ENCODE results near the gene SLC22A31.

SLC22A31 gene

GRCh38 chr16:89156740-89157645 is 43.3 kb downstream of the SLC22A31 start:
- Histone ChIP-seq H3K36me3 (peaks cover 7% of the 10 kb centered on the region), H3K4me3 (ENCODE audit: low read depth in 1 of 2, low read length in 1 of 2) (no peak overlapping the region), H3K4me1 (ENCODE audit: control insufficient read depth in 1 of 2, insufficient read depth in 1 of 2, low read depth in 1 of 2, low read length in 1 of 2) (no peaks in the 10 kb centered on the region), H3K27ac (no peak overlapping the region), H3K27me3 (peaks cover 22% of the 10 kb centered on the region), H3K9me3 (no peaks in the 10 kb centered on the region)
- TF ChIP-seq CTCF (IDR thresholded peaks at IDR 0.05) = no peak

DNA sequence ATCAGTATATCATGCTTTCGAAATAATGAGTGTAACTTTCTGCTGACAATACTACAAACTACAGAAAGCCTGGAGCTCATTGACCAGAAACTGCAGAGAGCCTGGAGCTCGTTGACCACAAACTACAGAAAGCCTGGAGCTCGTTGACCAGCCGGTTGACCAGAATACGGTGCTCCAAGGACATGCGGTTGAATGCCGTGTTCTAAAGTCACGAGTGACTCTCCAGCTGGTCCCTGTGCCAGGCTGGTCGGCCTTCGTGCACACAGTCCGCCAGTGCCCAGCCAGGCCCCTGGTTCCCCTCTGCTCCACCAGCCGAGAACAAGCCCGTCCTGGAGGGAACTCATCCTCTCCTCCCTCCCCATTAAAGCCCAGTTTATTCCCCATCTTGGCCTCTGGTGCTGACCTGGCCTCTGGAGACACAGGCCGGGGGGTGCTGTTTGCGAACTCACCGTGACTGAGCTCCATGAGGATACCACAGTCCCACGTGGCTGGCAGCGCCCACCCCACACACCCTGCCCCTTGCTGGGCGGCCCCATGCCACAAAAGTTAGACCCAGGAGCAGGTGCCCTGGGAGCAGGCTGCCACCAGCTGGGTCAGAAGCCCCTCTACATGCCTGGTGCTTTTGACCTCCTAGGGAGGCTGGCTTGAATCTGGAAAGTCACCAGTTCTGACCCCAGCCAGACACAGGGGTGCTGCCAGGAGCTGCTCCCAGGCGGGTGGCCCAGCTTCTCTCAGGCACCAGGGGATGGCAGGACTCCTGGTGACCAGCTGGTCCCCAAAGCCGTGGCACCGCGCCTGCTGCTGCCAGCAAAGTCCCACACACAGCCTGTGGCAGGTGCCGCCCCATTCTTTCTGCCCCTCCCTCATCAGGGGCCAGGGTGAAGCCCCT is 44.2 kb downstream of the SLC22A31 start:
- peaks cover 12% of the 10 kb centered on the region for H3K36me3 ChIP-seq
- H3K9me3 ChIP-seq = no peaks in the 10 kb centered on the region
- H3K4me1 ChIP-seq (ENCODE audit: control insufficient read depth in 1 of 2, insufficient read depth in 1 of 2, low read depth in 1 of 2, low read length in 1 of 2) = no peaks in the 10 kb centered on the region
- no peak for TF ChIP-seq CTCF (IDR thresholded peaks at IDR 0.05)
- no peak overlapping the region for H3K4me3 ChIP-seq (ENCODE audit: low read depth in 1 of 2, low read length in 1 of 2)
- no peak overlapping the region for H3K27ac ChIP-seq
- peaks cover 22% of the 10 kb centered on the region for H3K27me3 ChIP-seq

DNA sequence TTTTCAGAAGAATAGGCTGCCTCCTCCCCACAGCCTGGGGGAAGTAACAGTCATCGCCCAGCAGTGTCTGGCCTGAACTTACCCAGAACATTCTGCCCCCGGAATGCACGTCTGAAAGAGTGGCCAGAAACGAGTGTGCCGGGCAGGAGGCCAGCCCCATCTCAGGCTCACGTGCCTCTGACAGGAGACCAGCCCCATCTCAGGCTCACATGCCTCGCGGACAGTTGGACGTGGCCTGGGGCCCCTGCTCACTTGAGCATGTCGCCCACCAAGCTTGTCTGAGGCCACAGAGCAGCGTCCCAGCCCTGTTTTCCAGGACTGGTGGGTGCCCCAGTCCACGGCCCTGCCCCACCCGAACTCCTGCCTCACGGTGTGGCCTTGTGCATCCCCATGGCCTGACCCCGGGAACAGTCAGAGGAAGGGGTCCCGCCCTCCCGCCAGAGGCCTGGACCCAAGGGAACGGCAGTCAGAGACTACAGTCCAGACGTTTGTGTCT is 45.1 kb downstream of the SLC22A31 start:
- Histone ChIP-seq H3K4me3 (ENCODE audit: low read depth in 1 of 2, low read length in 1 of 2) (no peak overlapping the region), H3K4me1 (ENCODE audit: control insufficient read depth in 1 of 2, insufficient read depth in 1 of 2, low read depth in 1 of 2, low read length in 1 of 2) (no peaks in the 10 kb centered on the region), H3K9me3 (no peaks in the 10 kb centered on the region), H3K27ac (no peak overlapping the region), H3K36me3 (peaks cover 17% of the 10 kb centered on the region), H3K27me3 (peaks cover 22% of the 10 kb centered on the region)
- no peak for TF ChIP-seq CTCF (IDR thresholded peaks at IDR 0.05)

- Histone ChIP-seq H3K36me3 (peaks cover 23% of the 10 kb centered on the region), H3K27ac (no peak overlapping the region), H3K4me3 (ENCODE audit: low read depth in 1 of 2, low read length in 1 of 2) (no peak overlapping the region), H3K9me3 (no peaks in the 10 kb centered on the region), H3K27me3 (peaks cover 22% of the 10 kb centered on the region), H3K4me1 (ENCODE audit: control insufficient read depth in 1 of 2, insufficient read depth in 1 of 2, low read depth in 1 of 2, low read length in 1 of 2) (no peaks in the 10 kb centered on the region)
- no peak for TF ChIP-seq CTCF (IDR thresholded peaks at IDR 0.05)
These were observed 45.8 kb downstream of the SLC22A31 start for GRCh38 chr16:89154390-89155183.

DNA sequence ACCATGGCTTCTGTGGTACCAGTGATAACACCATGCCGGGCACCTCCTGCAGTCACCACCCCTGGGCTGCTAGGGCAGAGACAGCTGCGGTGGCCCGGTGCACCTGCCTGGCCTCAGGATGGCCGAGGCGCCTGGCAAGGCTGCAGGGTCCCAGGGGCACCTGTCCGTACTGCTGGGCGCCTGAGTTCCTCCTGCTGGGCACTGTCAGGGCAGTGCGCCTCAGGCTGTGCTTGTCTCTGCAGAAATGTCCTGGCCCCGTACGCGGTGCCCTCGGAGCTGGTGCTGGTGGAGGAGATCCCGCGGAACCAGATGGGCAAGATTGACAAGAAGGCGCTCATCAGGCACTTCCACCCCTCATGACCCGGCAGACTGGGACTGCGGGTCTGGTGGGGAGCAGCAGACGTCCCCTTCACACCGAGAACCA is 46.5 kb downstream of the SLC22A31 start:
- peaks cover 26% of the 10 kb centered on the region for H3K36me3 ChIP-seq
- no peaks in the 10 kb centered on the region for H3K4me1 ChIP-seq (ENCODE audit: control insufficient read depth in 1 of 2, insufficient read depth in 1 of 2, low read depth in 1 of 2, low read length in 1 of 2)
- no peak overlapping the region for H3K27ac ChIP-seq
- no peak overlapping the region for H3K4me3 ChIP-seq (ENCODE audit: low read depth in 1 of 2, low read length in 1 of 2)
- H3K27me3 ChIP-seq = peaks cover 22% of the 10 kb centered on the region
- H3K9me3 ChIP-seq = no peaks in the 10 kb centered on the region
- TF ChIP-seq CTCF (IDR thresholded peaks at IDR 0.05) = no peak
